K562 (cell line): Measurements from ENCODE around the gene WBP1. TPM values are rescaled to one million over a fixed set of nuclear protein-coding genes. Genes with fewer than 3 reads are reported as not detected.

Experiments used
- ATAC-seq: fragments of 200-7000 bp; cut with Tn5 transposase; 3 replicates; pipeline ENCODE4 v1.9.1; 2020; ENCODE audit warnings: moderate library complexity
- BruUV-seq: library from RNA; stranded (reverse); fragments of 400-500 nt; replicated peaks from 2 replicates; lab custom pipeline; 2021; lab: Mats Ljungman, UMichigan
- CTCF ChIA-PET: fragments of 300-600 bp; formaldehyde crosslinking; extraction: SDS; loops from one replicate; lab custom pipeline; 2021; ENCODE audit warnings: low intra/inter-chr PET ratio; lab: Yijun Ruan, JAX
- POLR2A ChIA-PET: fragments of 300-600, 350-650 bp; sonication (Branson Sonifier 250); formaldehyde crosslinking; extraction: SDS; loops from one replicate; lab custom pipeline; 2021; ENCODE audit warnings: antibody characterized with exemption, inconsistent platforms; lab: Yijun Ruan, JAX
- DNase-seq, 4 experiments: peaks; one replicate each; pipeline versions ENCODE4 v3.0.0 to v3.0.0-alpha.2; 2011 to 2018; ENCODE audit warnings: low spot score in 3 of 4, mixed read lengths in 3 of 4; ENCODE audit errors: extremely low read depth in 1 of 4
- FAIRE-seq: peaks from 2 replicates; lab custom pipeline; 2011; peaks lifted over from hg19 to GRCh38; lab: Jason Lieb, UNC
- H2AFZ ChIP-seq: 2 replicates; pipeline ENCODE4 v1.6.0; 2011; ENCODE audit warnings: low read depth, low read length, control low read depth, inconsistent platforms
- H3K27ac ChIP-seq: fragments of 200-600 bp; 3 replicates; pipeline ENCODE4 v1.8.0; 2011; ENCODE audit warnings: low read depth, mild to moderate bottlenecking, control low read depth, inconsistent platforms, low read length, moderate library complexity, mixed read lengths; ENCODE audit errors: extremely low read depth
- H3K27me3 ChIP-seq, 2 experiments: fragments of 300-600 bp in 1 of 2; 2 replicates in 1 of 2; 3 replicates in 1 of 2; pipeline versions ENCODE4 v1.6.0 to v1.8.0; 2011; ENCODE audit warnings: inconsistent platforms in 2 of 2, low read length in 2 of 2, mild to moderate bottlenecking in 1 of 2, mixed read lengths in 1 of 2, moderate library complexity in 1 of 2; ENCODE audit not compliant: control insufficient read depth in 2 of 2, insufficient read depth in 2 of 2
- H3K36me3 ChIP-seq: fragments of 300-600 bp; 3 replicates; pipeline ENCODE4 v1.8.0; 2011; ENCODE audit warnings: mild to moderate bottlenecking, low read length, inconsistent platforms; ENCODE audit not compliant: control insufficient read depth, insufficient read depth
- H3K4me1 ChIP-seq, 2 experiments: fragments of 200-600 bp in 1 of 2; replicated peaks in 1 of 2; 2 replicates in 1 of 2; 3 replicates in 1 of 2; pipeline versions ENCODE4 v1.5.1 to v1.8.0; 2011; ENCODE audit warnings: inconsistent platforms in 2 of 2, low read length in 2 of 2, mild to moderate bottlenecking in 1 of 2, mixed read lengths in 1 of 2, moderate library complexity in 1 of 2; ENCODE audit not compliant: control insufficient read depth in 2 of 2, insufficient read depth in 2 of 2
- H3K4me2 ChIP-seq: 2 replicates; pipeline ENCODE4 v1.6.1; 2011; ENCODE audit warnings: low read length, control low read depth, inconsistent platforms, mixed read lengths; ENCODE audit not compliant: insufficient read depth
- H3K4me3 ChIP-seq: fragments of 200-600 bp; sonication (generic), shearing (Covaris generic); 2 replicates; pipeline ENCODE4 v1.5.1; 2016; ENCODE audit warnings: control low read depth, inconsistent platforms
- H3K79me2 ChIP-seq: fragments of 200-600 bp; 3 replicates; pipeline ENCODE4 v1.8.0; 2011; ENCODE audit warnings: low read length, inconsistent platforms; ENCODE audit not compliant: control insufficient read depth, insufficient read depth
- H3K9ac ChIP-seq, 2 experiments: 2 replicates each; pipeline versions ENCODE4 v1.6.0 to v1.6.1; 2011; ENCODE audit warnings: low read depth in 2 of 2, low read length in 2 of 2, control low read depth in 1 of 2, inconsistent platforms in 1 of 2, mild to moderate bottlenecking in 1 of 2, mixed read lengths in 1 of 2; ENCODE audit not compliant: insufficient read depth in 1 of 2
- H3K9me1 ChIP-seq: one replicate; pipeline ENCODE4 v1.6.0; 2011; ENCODE audit warnings: inconsistent platforms, mild to moderate bottlenecking, low read length, moderate library complexity; ENCODE audit not compliant: control insufficient read depth, insufficient read depth
- H3K9me3 ChIP-seq: replicated peaks from 2 replicates; pipeline ENCODE4 v1.5.1; 2011; ENCODE audit warnings: low read depth, low read length, inconsistent platforms; ENCODE audit not compliant: control insufficient read depth, insufficient read depth
- H4K20me1 ChIP-seq: replicated peaks from 2 replicates; pipeline ENCODE4 v1.6.1; 2011; ENCODE audit warnings: low read length, inconsistent platforms, mixed read lengths; ENCODE audit not compliant: control insufficient read depth, insufficient read depth
- BRD4 ChIP-seq: fragments of 200-600 bp; sonication (generic); IDR thresholded peaks from 2 replicates; pipeline ENCODE4 v1.6.1; 2017; ENCODE audit warnings: inconsistent platforms
- CHCHD3 ChIP-seq: fragments of 250-450 bp; sonication (Bioruptor Pico); IDR thresholded peaks from 2 replicates; pipeline ENCODE4 v2.1.2; 2022; ENCODE audit warnings: mild to moderate bottlenecking
- CHD4 ChIP-seq: fragments of 200-600 bp; sonication (generic); IDR thresholded peaks from 3 replicates; pipeline ENCODE4 v1.6.1; 2012; ENCODE audit warnings: low read depth, mild to moderate bottlenecking, mixed read lengths, low read length, inconsistent platforms; ENCODE audit not compliant: insufficient read depth, insufficient replicate concordance, poor library complexity, severe bottlenecking
- E2F3 ChIP-seq: fragments of 250-450 bp; sonication (Bioruptor Pico); IDR thresholded peaks from 2 replicates; pipeline ENCODE4 v1.4.0; 2020; ENCODE audit warnings: mild to moderate bottlenecking
- E2F5 ChIP-seq: sonication (generic); formaldehyde crosslinking; IDR thresholded peaks from 2 replicates; pipeline ENCODE4 v1.8.0; 2022; ENCODE audit warnings: mild to moderate bottlenecking, missing genetic modification reagents
- HDAC6 ChIP-seq: IDR thresholded peaks from 2 replicates; pipeline ENCODE4 v1.6.1; 2012; ENCODE audit warnings: low read depth, mild to moderate bottlenecking, control low read depth, inconsistent platforms, low read length, moderate library complexity
- HLTF ChIP-seq: fragments of 450-650 bp; IDR thresholded peaks from 2 replicates; pipeline ENCODE4 v1.6.1; 2016
- HMG20A ChIP-seq: fragments of 450-650 bp; formaldehyde crosslinking; conservative IDR thresholded peaks from 2 replicates; pipeline ENCODE4 v1.4.0; 2020; ENCODE audit warnings: mild to moderate bottlenecking, mixed read lengths
- NR4A1 ChIP-seq, 2 experiments: fragments of 250-450 bp in 1 of 2; fragments of 450-650 bp in 1 of 2; sonication (Bioruptor Pico) in 1 of 2; IDR thresholded peaks; 2 replicates each; pipeline versions ENCODE4 v1.4.0 to v1.6.1; 2016 to 2020; ENCODE audit warnings: mild to moderate bottlenecking in 2 of 2, missing compliant biosample characterization in 1 of 2, missing genetic modification characterization in 1 of 2, moderate library complexity in 1 of 2
- POLR2A ChIP-seq: fragments of 450-650 bp; conservative IDR thresholded peaks from 2 replicates; pipeline ENCODE4 v1.6.1; 2016
- POLR2G ChIP-seq: fragments of 200-400 bp; formaldehyde crosslinking; IDR thresholded peaks from 2 replicates; pipeline ENCODE4 v1.6.1; 2017; ENCODE audit warnings: low read depth, mild to moderate bottlenecking, antibody characterized with exemption, low read length, moderate library complexity
- RBFOX2 ChIP-seq: fragments of 200-400 bp; formaldehyde crosslinking; IDR thresholded peaks from 2 replicates; pipeline ENCODE4 v1.6.1; 2017; ENCODE audit warnings: low read depth, mild to moderate bottlenecking, low read length, moderate library complexity
- SAFB2 ChIP-seq: fragments of 200-400 bp; formaldehyde crosslinking; IDR thresholded peaks from 2 replicates; pipeline ENCODE4 v1.6.1; 2018; ENCODE audit warnings: borderline replicate concordance, low read length, low read depth, moderate library complexity; ENCODE audit not compliant: severe bottlenecking
- SRSF9 ChIP-seq: fragments of 200-400 bp; formaldehyde crosslinking; IDR thresholded peaks from 2 replicates; pipeline ENCODE4 v1.6.1; 2017; ENCODE audit warnings: low read depth, low read length, borderline replicate concordance
- TAF15 ChIP-seq: fragments of 200-400 bp; formaldehyde crosslinking; IDR thresholded peaks from 2 replicates; pipeline ENCODE4 v1.6.1; 2017; ENCODE audit warnings: mild to moderate bottlenecking, low read depth, low read length, moderate library complexity
- TEAD4 ChIP-seq, 2 experiments: sonication (generic) in 1 of 2; formaldehyde crosslinking in 1 of 2; IDR thresholded peaks; 2 replicates each; pipeline versions ENCODE4 v1.6.1 to v1.8.0; 2012 to 2022; ENCODE audit warnings: borderline replicate concordance in 1 of 2, inconsistent platforms in 1 of 2, low read length in 1 of 2, mild to moderate bottlenecking in 1 of 2, missing genetic modification reagents in 1 of 2
- TGIF2 ChIP-seq: sonication (generic); formaldehyde crosslinking; IDR thresholded peaks from 2 replicates; pipeline ENCODE4 v1.8.1; 2022; ENCODE audit warnings: mild to moderate bottlenecking, missing genetic modification reagents, moderate library complexity
- ZBTB33 ChIP-seq: sonication (generic); formaldehyde crosslinking; IDR thresholded peaks from 2 replicates; pipeline ENCODE4 v1.8.1; 2023; ENCODE audit warnings: mild to moderate bottlenecking, missing genetic modification reagents
- ZNF146 ChIP-seq: IDR thresholded peaks from one replicate; pipeline ENCODE4 v1.6.1; 2018; ENCODE audit warnings: missing compliant biosample characterization; ENCODE audit not compliant: unreplicated experiment
- WGBS: fragments of 100-300 bp; shearing (Covaris generic); methylation state at CpG from one replicate; pipeline ENCODE4 v1.1.6; 2016; ENCODE audit warnings: low coverage, mixed read lengths; ENCODE audit not compliant: insufficient coverage; ENCODE audit errors: missing lambda C conversion rate; 5-methylcytosine and 5-hydroxymethylcytosine counted together
- in situ Hi-C: fragments of 300-500 bp; cut with MboI; formaldehyde crosslinking; loops from 4 replicates; pipeline ENCODE4 v1.15.0; 2018; ENCODE audit warnings: inconsistent platforms, mixed read lengths
- intact Hi-C: fragments of 100-400 bp; cut with micrococcal nuclease; formaldehyde crosslinking; loops from 2 replicates; pipeline ENCODE4 v1.14.2; 2022
- polyA plus RNA-seq, 8 experiments: library from polyadenylated mRNA; depleted of rRNA in 4 of 8; stranded (reverse) in 5 of 8; unstranded in 3 of 8; fragments of >200 nt; fragmentation: Nextera tagmentation in 2 of 8; fragmentation: Illumina TruSeq in 1 of 8; extraction: Ambion mirVana in 2 of 8; extraction: Trizol in 1 of 8; gene quantifications; 2 replicates each; pipeline versions ENCODE4 v1.2.1 to v1.2.3, GENCODE V29; 2011 to 2014; ENCODE audit warnings: inconsistent platforms in 1 of 8, missing spikeins in 1 of 8
- total RNA-seq, 7 experiments: library from RNA; depleted of rRNA in 6 of 7; stranded (reverse); fragments of >200 nt in 6 of 7; fragmentation: Illumina TruSeq in 2 of 7; extraction: Trizol in 2 of 7; gene quantifications; 2 replicates each; pipeline versions ENCODE4 v1.2.1 to v1.2.3, GENCODE V29; 2011 to 2021; ENCODE audit warnings: low replicate concordance in 1 of 7

Gene WBP1
- total and polyA plus RNA-seq, 9 of the 15 experiments (the other 6 are each of a cell fraction or from before 2014, with no cell fraction given): 1.9 to 27.7 (median 14.2) TPM

- WGBS: 95% methylated on average over 23 of the region's 61 CpGs
- DNase-seq (no peak), FAIRE-seq (no peak), ATAC-seq (no peak)
- H3K4me3 ChIP-seq: no peak overlapping the region
- H3K4me2 ChIP-seq: no peak overlapping the region
- intact Hi-C loops (no loop called here), in situ Hi-C loops (no loop called here)
- BruUV-seq: no TSS peak
- H4K20me1 ChIP-seq: no peaks in the 10 kb centered on the region
- H3K9ac ChIP-seq: no peak overlapping the region
- no peaks in the 10 kb centered on the region for H3K9me1 ChIP-seq
- no peaks in the 10 kb centered on the region for H3K27me3 ChIP-seq
- H3K9me3 ChIP-seq: no peaks in the 10 kb centered on the region
- H2AFZ ChIP-seq: no peak overlapping the region
- H3K36me3 ChIP-seq: peaks cover 15% of the 10 kb centered on the region; the same call in 2 of the 3 replicates
- ChIA-PET CTCF (no interaction called here), POLR2A (no interaction called here)
- H3K27ac ChIP-seq: no peak overlapping the region
- peaks cover 11 to 39% of the 10 kb centered on the region in 2 experiments; a peak in 4 of 5 replicates for H3K4me1 ChIP-seq
- peaks cover 5% of the 10 kb centered on the region; the same call in 1 of the 3 replicates for H3K79me2 ChIP-seq
- TF ChIP-seq BRD4: no peak
- TF ChIP-seq NR4A1 (CRISPR knock-in tag; IDR thresholded peaks at IDR 0.05): no peak
- no peak for TF ChIP-seq NR4A1 (tag; IDR thresholded peaks at IDR 0.05)
- no peak for TF ChIP-seq CHCHD3 (CRISPR knock-in tag)
- peak; percentile 73 for TF ChIP-seq POLR2G
- TF ChIP-seq TEAD4 (IDR thresholded peaks at IDR 0.05; ENCODE audit: low read length): no peak
- TF ChIP-seq TEAD4 (CRISPR knock-in tag; IDR thresholded peaks at IDR 0.05; ENCODE audit: borderline replicate concordance): no peak
- peak; percentile 67; the same call in 1 of the 2 replicates for TF ChIP-seq TAF15
- no peak for TF ChIP-seq TGIF2 (CRISPR knock-in tag)
- TF ChIP-seq HLTF: no peak
- TF ChIP-seq POLR2A: 0 out of 2 replicates have a peak, but pooled peaks have one; percentile 36
- TF ChIP-seq RBFOX2: peak; percentile 40
- no peak for TF ChIP-seq HDAC6
- TF ChIP-seq SRSF9: no peak
- no peak for TF ChIP-seq HMG20A
- no peak for TF ChIP-seq E2F5
- peak; percentile 67 for TF ChIP-seq ZBTB33 (CRISPR knock-in tag)
- no peak for TF ChIP-seq ZNF146 (CRISPR knock-in tag)
- no peak for TF ChIP-seq SAFB2
- no peak for TF ChIP-seq E2F3 (CRISPR knock-in tag)
- TF ChIP-seq CHD4: no peak
Observed at GRCh38 chr2:74497777-74498499, 39.7 kb downstream of the WBP1 start.
